Renal cortex interstitium (tissue), 11 donors: ENCODE data around the gene PTMA. TPM values are rescaled to one million over a fixed set of nuclear protein-coding genes. Genes with fewer than 3 reads are reported as not detected.

Experiments used
- DNase-seq, 11 donors: peaks; one replicate each; pipeline ENCODE4 v3.0.0-alpha.2; 2013; ENCODE audit warnings: low read depth in 9 of 11, low spot score in 4 of 11; ENCODE audit errors: extremely low read depth in 1 of 11
- polyA plus RNA-seq, 3 donors: library from polyadenylated mRNA; unstranded; fragments of 120-200 nt; gene quantifications; one replicate each; pipeline ENCODE4 v1.2.1, GENCODE V29; 2013; ENCODE audit not compliant: insufficient read length in 3 of 3

The PTMA gene
- polyA plus RNA-seq, 3 donors = 2,063 to 2,308 (median 2,262) TPM

DNA sequence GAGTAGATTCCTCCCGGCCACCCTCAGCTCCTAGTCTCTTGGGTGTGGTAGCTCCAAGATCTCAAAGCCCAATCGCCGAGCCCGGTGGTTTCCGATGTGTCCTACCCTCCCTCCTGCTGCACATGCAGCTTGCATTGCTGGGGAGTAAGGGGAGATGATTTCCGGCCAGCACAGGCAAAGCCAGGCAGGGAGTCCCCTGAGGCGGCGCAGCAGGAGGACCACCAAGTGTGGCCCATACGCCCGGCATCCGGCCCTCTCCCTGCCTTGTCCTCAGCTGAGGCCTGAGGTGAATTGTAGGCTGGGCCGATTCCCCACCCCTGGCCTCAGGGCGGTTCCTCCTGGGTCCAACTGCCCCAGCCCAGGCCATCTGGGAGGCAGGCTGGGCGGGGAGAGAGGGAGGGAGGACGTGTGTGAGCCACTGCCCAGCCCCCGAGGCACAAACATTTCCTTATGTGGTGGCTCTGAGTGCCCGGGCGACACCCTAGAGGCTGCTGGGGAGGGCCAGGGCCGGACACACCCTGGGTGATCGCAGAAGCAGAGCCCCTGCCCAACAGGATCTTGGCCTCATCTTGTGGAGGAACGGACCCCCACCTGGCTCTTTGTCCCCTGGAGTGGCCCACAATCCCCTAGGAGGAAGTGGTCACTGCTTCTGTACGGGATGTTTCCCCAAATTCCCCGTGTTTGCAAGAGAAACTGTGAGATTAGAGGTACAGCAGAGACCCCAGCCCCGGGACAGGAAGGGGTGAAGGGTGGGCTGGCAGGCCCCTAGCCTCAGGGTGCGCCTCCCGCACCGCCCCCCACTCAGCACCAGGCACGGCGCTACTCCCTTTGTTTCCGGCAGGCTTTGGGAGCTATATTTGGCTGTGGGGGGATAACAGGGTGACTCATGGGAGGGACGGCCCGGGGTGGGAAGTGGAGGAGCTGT, 41.9 kb upstream of the PTMA start:
- peak in 5 of 11 donors; percentile 79 to 89 (median 83) for DNase-seq

DNA sequence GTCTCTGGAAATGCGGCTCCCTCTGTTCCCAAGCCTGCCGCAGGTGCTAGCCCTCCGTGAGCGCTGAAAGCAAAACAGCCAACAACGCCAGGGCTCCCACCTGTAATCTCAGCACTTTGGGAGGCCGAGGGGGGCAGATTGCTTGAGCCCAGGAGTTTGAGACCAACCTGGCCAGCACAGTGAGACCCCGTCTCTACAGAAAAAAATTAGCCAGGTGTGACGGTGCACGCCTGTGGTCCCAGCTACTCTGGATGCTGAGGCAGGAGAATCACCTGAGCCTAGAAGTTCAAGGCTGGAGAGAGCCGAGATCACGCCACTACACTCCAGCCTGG, 41.3 kb upstream of the PTMA start:
- DNase-seq = no peak

DNA sequence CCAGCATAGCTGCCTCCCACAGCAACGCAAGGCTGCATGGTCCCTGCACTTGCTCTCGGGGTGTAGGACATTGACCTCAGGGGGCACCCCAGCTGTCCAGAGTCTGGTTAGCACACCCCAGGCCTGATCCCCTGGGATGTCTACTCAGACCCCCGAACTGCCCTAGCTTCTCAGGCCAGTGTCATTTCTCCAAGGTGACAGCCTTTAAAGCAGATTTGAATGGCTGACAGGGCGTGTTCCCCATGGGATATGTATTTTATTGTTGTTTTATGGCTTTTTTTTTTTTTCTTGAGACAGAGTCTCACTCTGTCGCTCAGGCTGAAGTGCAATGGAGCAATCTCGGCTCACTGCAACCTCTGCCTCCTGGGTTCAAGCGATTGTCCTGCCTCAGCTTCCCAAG, 40.8 kb upstream of the PTMA start:
- no peak for DNase-seq

GRCh38 chr2:231668981-231669380, 39.3 kb upstream of the PTMA start:
- no peak for DNase-seq

DNA sequence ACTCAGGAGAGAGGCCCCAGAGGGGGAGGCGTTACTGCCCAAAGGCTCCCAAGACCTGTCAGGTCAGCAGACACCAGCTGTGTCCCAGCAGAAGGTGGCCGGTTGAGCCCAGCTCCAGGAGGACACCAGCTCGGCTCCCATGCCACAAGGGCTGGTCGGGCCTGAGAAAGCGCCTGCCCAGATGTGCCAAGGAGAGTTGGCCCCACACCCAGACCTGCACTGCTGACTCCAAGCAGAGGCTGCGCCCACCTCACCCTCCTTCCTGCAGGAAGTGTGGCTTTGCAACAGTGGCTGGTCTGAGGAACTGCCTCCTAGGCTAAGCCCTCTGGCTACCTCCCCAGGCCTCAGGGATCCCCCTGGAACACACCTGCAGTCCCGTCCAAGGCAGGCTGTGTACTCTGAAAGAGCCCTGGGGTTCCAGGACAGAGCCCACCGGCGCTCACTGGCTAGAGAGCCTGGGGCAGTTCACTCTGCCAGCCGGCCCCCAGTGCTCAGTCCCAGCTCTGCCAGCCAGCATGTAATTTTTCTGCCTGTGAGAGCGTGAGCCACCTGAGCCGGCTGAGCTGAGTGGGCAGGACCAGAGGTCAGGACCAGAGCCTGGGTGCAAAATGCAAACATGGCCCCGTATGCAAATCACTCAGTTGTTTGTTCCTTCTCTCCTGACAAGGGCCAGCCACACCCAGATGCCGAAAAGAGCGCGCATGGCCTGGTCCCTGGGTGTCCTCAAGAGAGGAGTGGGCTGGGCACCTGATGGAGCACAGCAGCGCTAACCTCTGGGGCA, 36.9 kb upstream of the PTMA start:
- no peak for DNase-seq

DNA sequence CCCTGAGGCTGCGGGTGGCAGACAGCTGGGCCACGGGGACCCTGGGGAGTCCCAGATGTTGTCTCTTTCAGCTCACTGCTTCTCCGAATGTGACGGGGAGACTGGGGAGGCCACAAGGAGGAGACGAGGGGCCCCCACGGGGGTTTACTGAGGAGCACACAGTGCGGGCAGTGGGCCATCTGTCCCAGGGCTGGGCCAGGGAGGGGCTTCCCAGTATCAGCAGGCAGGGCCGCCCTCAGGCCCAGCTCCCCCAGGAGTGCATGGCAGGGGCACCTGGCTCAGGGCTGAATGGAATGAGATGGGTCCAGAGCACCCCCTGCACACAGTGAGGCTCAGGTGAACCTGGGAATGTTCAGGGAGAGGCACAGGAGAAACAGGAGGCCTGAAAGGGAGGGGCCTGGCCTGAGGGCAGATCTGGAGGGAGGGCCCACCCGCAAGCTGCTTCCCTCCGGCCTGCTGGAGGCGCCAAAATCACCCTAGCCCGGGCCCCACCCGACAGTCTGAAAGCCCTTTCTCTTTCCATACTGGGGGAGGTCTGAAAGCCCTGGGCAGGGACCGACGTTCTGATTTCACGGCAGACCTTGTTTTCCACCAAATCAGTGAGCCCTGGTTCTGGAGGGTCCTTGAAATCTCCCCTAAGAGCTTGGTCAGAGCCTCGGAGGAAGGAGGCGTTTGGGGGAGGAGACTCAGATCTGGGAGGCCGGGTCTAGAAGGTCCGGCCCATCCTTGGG, 35.5 kb upstream of the PTMA start:
- no peak for DNase-seq

- DNase-seq = no peak
These were observed 35.0 kb upstream of the PTMA start for GRCh38 chr2:231673348-231673770.

DNA sequence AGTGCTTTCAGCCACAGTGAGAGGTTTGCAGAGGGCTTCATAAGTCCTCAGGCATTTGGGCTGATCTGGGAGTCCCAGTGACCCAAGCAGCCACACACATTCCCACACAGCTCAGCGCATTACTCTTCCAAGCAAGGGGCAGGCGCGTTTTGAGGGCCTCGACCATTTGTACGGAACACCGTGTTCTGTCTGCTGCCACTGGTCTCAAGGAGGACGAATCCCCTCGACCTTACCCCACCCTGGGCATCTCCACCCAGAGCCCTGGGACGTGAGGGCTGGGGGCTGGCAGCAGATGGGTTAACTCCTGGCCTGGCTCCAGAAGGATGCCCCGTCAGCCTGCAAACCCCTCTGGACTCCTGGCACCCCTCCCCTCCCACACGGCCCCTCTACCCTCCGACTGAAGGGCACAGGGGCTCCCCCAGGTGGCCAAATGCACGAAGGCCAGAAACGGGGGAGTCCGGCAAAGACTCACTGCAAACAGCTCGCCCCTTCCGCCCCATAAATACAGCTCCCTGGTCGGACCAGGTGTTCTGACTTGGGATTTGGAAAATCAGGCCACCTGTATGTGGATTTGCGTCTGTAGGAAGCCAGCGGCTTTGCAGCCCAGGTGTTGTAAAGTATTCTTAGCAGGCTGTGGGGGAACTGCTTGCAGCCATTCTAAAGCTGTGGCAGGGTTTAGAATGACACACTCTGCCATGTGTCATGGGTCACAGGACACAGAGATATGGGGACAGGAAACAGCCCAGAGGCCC, 33.6 kb upstream of the PTMA start:
- peak in 2 of 11 donors; percentile 69 to 73 for DNase-seq

GRCh38 chr2:231676243-231676642, 32.1 kb upstream of the PTMA start:
- no peak for DNase-seq

DNA sequence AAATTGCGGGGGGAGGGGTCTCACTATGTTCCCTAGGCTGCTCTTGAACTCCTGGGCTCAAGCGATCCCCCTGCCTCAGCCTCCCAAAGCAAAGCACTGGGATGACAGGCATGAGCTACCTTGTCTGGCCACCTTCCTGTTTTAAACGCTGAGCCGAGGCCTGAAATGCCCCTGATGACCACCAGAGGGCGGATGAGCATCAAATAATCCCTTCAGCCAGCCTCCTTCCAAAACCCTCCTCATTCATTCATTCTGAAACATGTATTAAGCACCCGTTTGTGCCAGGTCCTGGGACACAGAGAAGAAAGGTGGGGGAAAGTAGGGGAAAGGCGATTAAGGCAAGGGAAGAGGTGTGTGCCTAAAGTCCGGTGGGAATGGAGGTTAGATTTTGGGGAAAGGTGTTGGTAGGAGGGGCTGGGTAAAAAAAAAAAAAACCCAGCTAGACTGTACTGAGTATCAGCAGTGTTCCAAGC, 30.7 kb upstream of the PTMA start:
- DNase-seq = peak in 7 of 11 donors; percentile 76 to 87 (median 82)

- DNase-seq = no peak
These were observed 28.4 kb upstream of the PTMA start for GRCh38 chr2:231679908-231680284.

DNA sequence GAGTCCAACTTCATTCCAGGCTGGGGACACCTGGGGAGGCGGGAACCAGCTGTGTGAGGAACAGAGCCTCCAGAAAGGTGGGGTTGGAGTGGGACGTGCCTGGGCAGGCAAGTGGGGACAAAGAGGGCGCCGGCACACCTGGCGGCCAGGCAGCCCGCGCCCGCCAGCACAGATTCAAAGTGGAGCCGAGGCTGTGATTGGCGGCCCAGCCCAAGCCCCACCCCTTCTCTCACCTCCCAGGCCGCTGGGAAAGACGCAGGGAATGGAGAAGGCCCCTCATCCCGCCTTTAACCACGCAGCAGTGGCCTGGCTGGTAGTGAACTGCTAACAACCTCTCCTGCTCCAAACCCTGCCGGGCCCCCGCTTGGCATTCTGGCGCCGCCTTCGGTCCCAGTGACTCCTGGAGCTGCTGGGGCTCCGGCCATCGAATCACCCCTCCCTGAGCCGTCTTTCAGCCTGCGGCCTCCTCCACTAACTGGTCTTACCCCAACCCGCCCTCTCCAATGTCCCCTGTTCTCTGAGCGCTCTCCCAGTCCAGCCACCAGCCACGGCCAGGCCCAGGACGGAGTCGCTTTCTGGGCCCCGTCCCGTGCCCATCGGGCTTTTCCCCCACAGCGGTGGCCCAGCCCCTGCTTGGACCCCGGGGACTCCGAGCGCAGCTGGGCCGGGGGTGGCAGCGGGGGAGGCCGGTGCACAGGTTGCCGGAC, 27.9 kb upstream of the PTMA start:
- DNase-seq = no peak

DNA sequence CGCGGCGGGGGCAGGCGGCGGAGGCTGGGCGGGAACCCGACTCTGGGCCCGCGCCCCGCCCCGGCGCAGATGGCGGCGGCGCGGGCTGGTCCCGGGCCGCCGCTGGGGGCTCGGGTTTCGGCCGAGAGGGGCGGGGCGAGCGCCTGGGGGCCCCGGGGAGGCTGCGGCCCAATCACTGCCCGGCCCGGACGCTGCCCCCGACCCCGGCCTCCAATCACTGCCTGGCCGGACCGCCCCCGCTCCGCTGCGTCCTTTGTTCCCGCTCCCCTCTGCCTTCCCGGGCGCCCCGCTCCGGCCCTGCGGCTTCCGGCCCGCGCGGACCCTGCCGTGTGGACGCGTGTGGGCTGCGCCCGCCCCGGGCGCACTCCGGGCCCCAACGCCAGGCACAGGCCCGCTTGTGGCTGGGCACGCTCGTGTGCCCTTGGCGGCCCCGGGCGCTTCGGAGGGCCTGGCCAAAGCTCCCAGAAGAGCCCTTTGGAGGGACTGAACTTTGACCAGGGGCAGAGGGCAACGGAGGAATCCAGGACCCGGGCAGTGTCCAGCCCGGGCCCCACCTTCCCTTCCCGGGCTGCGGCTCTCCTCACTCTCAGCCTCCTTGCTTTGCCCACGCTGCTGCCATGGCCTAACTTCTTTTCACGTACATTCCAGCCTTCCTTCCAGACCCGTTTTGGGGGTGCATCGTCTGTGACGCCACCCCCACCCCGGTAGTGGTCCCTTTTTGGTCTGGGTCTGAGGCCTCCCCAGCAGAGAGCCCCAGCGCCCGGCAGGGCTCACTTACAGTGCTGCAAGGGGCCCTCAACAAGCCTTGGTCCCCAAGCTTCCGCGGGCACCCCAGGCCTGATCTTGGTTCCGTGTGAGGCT, 27.1 kb upstream of the PTMA start:
- peak in 8 of 11 donors; percentile 82 to 85 (median 84) for DNase-seq

DNA sequence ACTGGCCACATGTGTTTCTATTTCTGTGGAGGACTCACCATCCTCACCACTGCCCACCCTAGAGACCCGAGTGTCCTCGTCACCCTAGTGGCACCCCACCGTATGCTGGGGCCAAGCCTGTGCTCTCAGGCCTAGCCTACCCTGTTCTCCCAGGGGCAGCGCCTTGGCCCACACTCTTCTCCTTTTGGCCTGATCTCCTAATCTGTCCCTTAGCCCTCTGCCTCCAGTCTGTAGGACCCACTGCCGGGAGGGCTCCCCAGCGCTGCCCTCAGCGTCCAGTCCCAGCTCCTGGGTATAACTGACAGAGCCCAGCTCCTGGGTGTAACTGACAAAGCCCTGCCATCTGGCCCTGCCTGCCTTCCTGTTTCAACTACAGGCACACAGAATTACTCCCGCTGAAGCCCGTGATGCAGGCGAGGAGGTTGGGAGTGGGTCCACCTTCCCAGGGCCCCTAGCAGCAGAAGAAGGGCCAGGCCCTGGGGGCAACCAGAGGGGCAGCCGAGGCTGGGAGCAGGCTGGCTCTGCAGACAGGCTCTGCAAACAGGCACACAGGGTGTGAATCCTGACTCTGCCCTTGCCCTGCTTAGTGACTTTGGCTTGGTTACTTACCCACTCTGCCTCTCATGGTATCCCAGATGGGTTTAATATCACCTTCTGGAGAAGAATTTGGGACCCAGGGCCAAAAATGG, 25.6 kb upstream of the PTMA start:
- DNase-seq = no peak

GRCh38 chr2:231683292-231684235, 24.8 kb upstream of the PTMA start:
- no peak for DNase-seq
